GM12878 (cell line): ENCODE results near the gene FHOD3. TPM values are rescaled to one million over a fixed set of nuclear protein-coding genes. Genes with fewer than 3 reads are reported as not detected.
A peak's percentile ranks its signal among the peaks of the same experiment; 100 is the strongest.

Experiments used
- ATAC-seq: fragments of 200-7000 bp; cut with Tn5 transposase; 3 replicates; pipeline ENCODE4 v1.9.1; 2020; ENCODE audit warnings: mild to moderate bottlenecking, moderate library complexity
- BruUV-seq: library from RNA; stranded (reverse); fragments of 400-500 nt; replicated peaks from 2 replicates; lab custom pipeline; 2021; lab: Mats Ljungman, UMichigan
- CTCF ChIA-PET: fragments of 300-600 bp; sonication (Branson Sonifier 250); formaldehyde crosslinking; extraction: SDS; loops from one replicate; lab custom pipeline; 2021; ENCODE audit warnings: inconsistent platforms; lab: Yijun Ruan, JAX
- POLR2A ChIA-PET: fragments of 350-600 bp; formaldehyde crosslinking; extraction: SDS; loops from one replicate; lab custom pipeline; 2021; ENCODE audit warnings: inconsistent platforms; lab: Charles Lee
- RAD21 ChIA-PET: fragments of 300-600 bp; sonication (Branson Sonifier 250); formaldehyde crosslinking; loops from one replicate; lab custom pipeline; 2023; ENCODE audit warnings: antibody characterized with exemption; ENCODE audit not compliant: unreplicated experiment; lab: Charles Lee
- SMC1A ChIA-PET: fragments of 300-600 bp; sonication (Branson Sonifier 250); formaldehyde crosslinking; loops from one replicate; lab custom pipeline; 2023; ENCODE audit not compliant: unreplicated experiment, uncharacterized antibody; lab: Charles Lee
- DNase-seq: peaks from one replicate; pipeline ENCODE4 v3.0.0-alpha.2; 2011; ENCODE audit warnings: low read depth, low spot score
- FAIRE-seq: peaks from 3 replicates; lab custom pipeline; 2011; peaks lifted over from hg19 to GRCh38; lab: Jason Lieb, UNC
- H2AFZ ChIP-seq: 2 replicates; pipeline ENCODE4 v1.6.0; 2011; ENCODE audit warnings: low read depth, low read length, control low read depth; ENCODE audit not compliant: control insufficient read depth
- H3K27ac ChIP-seq: 2 replicates; pipeline ENCODE4 v1.5.1; 2011; ENCODE audit warnings: control low read depth; ENCODE audit not compliant: control insufficient read depth, insufficient read depth
- H3K27me3 ChIP-seq, 2 experiments: replicated peaks in 1 of 2; 2 replicates each; pipeline versions ENCODE4 v1.6.0 to v1.6.1; 2011; ENCODE audit warnings: low read length in 1 of 2; ENCODE audit not compliant: control insufficient read depth in 2 of 2, insufficient read depth in 2 of 2
- H3K36me3 ChIP-seq, 2 experiments: 2 replicates each; pipeline ENCODE4 v1.5.1; 2011; ENCODE audit warnings: low read length in 1 of 2; ENCODE audit not compliant: control insufficient read depth in 2 of 2, insufficient read depth in 2 of 2
- H3K4me1 ChIP-seq: 2 replicates; pipeline ENCODE4 v1.6.1; 2011; ENCODE audit warnings: mild to moderate bottlenecking, low read length, moderate library complexity, mixed read lengths; ENCODE audit not compliant: control insufficient read depth, insufficient read depth
- H3K4me2 ChIP-seq: 2 replicates; pipeline ENCODE4 v1.6.0; 2011; ENCODE audit warnings: control low read depth; ENCODE audit not compliant: control insufficient read depth, insufficient read depth
- H3K4me3 ChIP-seq: fragments of 200-600 bp; sonication (generic); 2 replicates; pipeline ENCODE4 v1.5.1; 2016
- H3K79me2 ChIP-seq: 2 replicates; pipeline ENCODE4 v1.6.0; 2011; ENCODE audit warnings: low read length; ENCODE audit not compliant: control insufficient read depth, insufficient read depth
- H3K9ac ChIP-seq: 2 replicates; pipeline ENCODE4 v1.8.0; 2011; ENCODE audit warnings: low read length, control low read depth, mixed read lengths; ENCODE audit not compliant: control insufficient read depth, insufficient read depth
- H3K9me3 ChIP-seq: replicated peaks from 3 replicates; pipeline ENCODE4 v1.5.1; 2011; ENCODE audit warnings: mild to moderate bottlenecking, low read length; ENCODE audit not compliant: control insufficient read depth, insufficient read depth
- H4K20me1 ChIP-seq: 2 replicates; pipeline ENCODE4 v1.6.0; 2011; ENCODE audit not compliant: control insufficient read depth, insufficient read depth
- BACH1 ChIP-seq: fragments of 450-650 bp; IDR thresholded peaks from 2 replicates; pipeline ENCODE4 v1.6.1; 2017; ENCODE audit warnings: mild to moderate bottlenecking, borderline replicate concordance
- BCL11A ChIP-seq: IDR thresholded peaks from 2 replicates; pipeline ENCODE4 v1.6.1; 2011; ENCODE audit warnings: low read depth, low read length
- BHLHE40 ChIP-seq, 2 experiments: fragments of 450-650 bp in 1 of 2; IDR thresholded peaks; 2 replicates each; pipeline ENCODE4 v1.6.1; 2011 to 2017; ENCODE audit warnings: low read depth in 2 of 2, borderline replicate concordance in 1 of 2, improper control_type of control experiment in 1 of 2, low read length in 1 of 2, mild to moderate bottlenecking in 1 of 2
- CEBPZ ChIP-seq: fragments of 150-350 bp; IDR thresholded peaks from 2 replicates; pipeline ENCODE4 v1.6.1; 2016; ENCODE audit warnings: low read depth, low read length
- EED ChIP-seq: sonication (generic); IDR thresholded peaks from 2 replicates; pipeline ENCODE4 v1.6.1; 2016; ENCODE audit warnings: antibody characterized with exemption, low read depth
- EP300 ChIP-seq, 2 experiments: fragments of 150-350 bp in 1 of 2; IDR thresholded peaks; 2 replicates each; pipeline ENCODE4 v1.6.1; 2011 to 2012; ENCODE audit warnings: low read depth in 2 of 2, low read length in 2 of 2, borderline replicate concordance in 1 of 2, improper control_type of control experiment in 1 of 2, inconsistent platforms in 1 of 2; ENCODE audit not compliant: control insufficient read depth in 1 of 2
- IKZF1 ChIP-seq: fragments of 450-650 bp; conservative IDR thresholded peaks from 2 replicates; pipeline ENCODE4 v1.6.1; 2017; ENCODE audit warnings: antibody characterized with exemption, mild to moderate bottlenecking
- IKZF2 ChIP-seq, 2 experiments: fragments of 450-650 bp; IDR thresholded peaks; 2 replicates each; pipeline ENCODE4 v1.6.1; 2017; ENCODE audit warnings: mild to moderate bottlenecking in 2 of 2, moderate library complexity in 2 of 2
- IRF4 ChIP-seq: IDR thresholded peaks from 2 replicates; pipeline ENCODE4 v1.6.1; 2011; ENCODE audit warnings: low read depth, low read length
- KAT2A ChIP-seq: conservative IDR thresholded peaks from 2 replicates; pipeline ENCODE4 v1.6.1; 2011; ENCODE audit warnings: low read depth, low read length; ENCODE audit not compliant: control insufficient read depth
- NFIC ChIP-seq: IDR thresholded peaks from 2 replicates; pipeline ENCODE4 v1.6.1; 2012; ENCODE audit warnings: low read depth, mild to moderate bottlenecking, inconsistent platforms, low read length, moderate library complexity
- POU2F2 ChIP-seq: IDR thresholded peaks from 3 replicates; pipeline ENCODE4 v1.6.1; 2011; ENCODE audit warnings: low read depth, mild to moderate bottlenecking, low read length, borderline replicate concordance
- RELB ChIP-seq: fragments of 450-650 bp; IDR thresholded peaks from 2 replicates; pipeline ENCODE4 v1.6.1; 2017; ENCODE audit warnings: low read depth, mild to moderate bottlenecking, moderate library complexity
- RUNX3 ChIP-seq: IDR thresholded peaks from 2 replicates; pipeline ENCODE4 v1.6.1; 2012; ENCODE audit warnings: low read length, inconsistent platforms
- SMAD1 ChIP-seq: fragments of 450-650 bp; IDR thresholded peaks from 2 replicates; pipeline ENCODE4 v1.6.1; 2018; ENCODE audit warnings: mild to moderate bottlenecking, low read depth; ENCODE audit not compliant: partially characterized antibody
- SUPT20H ChIP-seq: IDR thresholded peaks from 2 replicates; pipeline ENCODE4 v1.6.1; 2011; ENCODE audit warnings: low read depth, mild to moderate bottlenecking, low read length, moderate library complexity, borderline replicate concordance; ENCODE audit not compliant: control insufficient read depth
- TAF1 ChIP-seq: IDR thresholded peaks from 2 replicates; pipeline ENCODE4 v1.6.1; 2011; ENCODE audit warnings: mild to moderate bottlenecking, low read depth, low read length, borderline replicate concordance
- TCF3 ChIP-seq: IDR thresholded peaks from 2 replicates; pipeline ENCODE4 v1.6.1; 2012; ENCODE audit warnings: low read depth, mild to moderate bottlenecking, low read length, borderline replicate concordance; ENCODE audit not compliant: insufficient read depth
- ZNF207 ChIP-seq: fragments of 450-650 bp; IDR thresholded peaks from 2 replicates; pipeline ENCODE4 v1.6.1; 2014; ENCODE audit warnings: antibody characterized with exemption, mild to moderate bottlenecking, borderline replicate concordance
- WGBS: methylation state at CpG from one replicate; pipeline ENCODE4 v1.1.6; 2016; ENCODE audit warnings: low lambda C conversion rate; ENCODE audit not compliant: insufficient replicate concordance, insufficient coverage; ENCODE audit errors: missing lambda C conversion rate; 5-methylcytosine and 5-hydroxymethylcytosine counted together
- in situ Hi-C: fragments of 300-500 bp; cut with MboI; formaldehyde crosslinking; loops from 9 replicates; pipeline ENCODE4 v1.14.3; 2018; ENCODE audit warnings: mixed read lengths
- intact Hi-C: fragments of 100-400 bp; cut with micrococcal nuclease; formaldehyde crosslinking; loops from one replicate; pipeline ENCODE4 v1.14.2; 2022; ENCODE audit not compliant: unreplicated experiment
- polyA plus RNA-seq, 11 experiments: library from polyadenylated mRNA; depleted of rRNA in 4 of 11; unstranded in 6 of 11; stranded (reverse) in 5 of 11; fragments of >200 nt; fragmentation: Nextera tagmentation in 4 of 11; fragmentation: Illumina TruSeq in 1 of 11; extraction: Ambion mirVana in 4 of 11; extraction: Trizol in 1 of 11; gene quantifications; 1 replicate in 1 of 11; 2 replicates in 10 of 11; pipeline versions ENCODE4 v1.2.1 to v1.2.3, GENCODE V29; 2011 to 2016; ENCODE audit warnings: inconsistent platforms in 2 of 11, missing spikeins in 2 of 11, low read depth in 1 of 11
- total RNA-seq, 4 experiments: library from RNA; depleted of rRNA in 3 of 4; stranded (reverse); fragments of >200 nt in 3 of 4; fragmentation: Illumina TruSeq in 1 of 4; extraction: Trizol in 1 of 4; gene quantifications; 2 replicates each; pipeline versions ENCODE4 v1.2.1 to v1.2.3, GENCODE V29; 2013 to 2021

FHOD3 gene
- total and polyA plus RNA-seq, 10 of the 15 experiments (the other 5 are each of a cell fraction or from before 2014, with no cell fraction given), result 0.77 to 26.7 (median 10.4) TPM

- in situ Hi-C loops, result no loop called here
- H3K9ac ChIP-seq, result no peak overlapping the region
- H3K4me3 ChIP-seq, result no peak overlapping the region
- H3K36me3 ChIP-seq, result no peaks in the 10 kb centered on the region
- intact Hi-C loops, result loop anchor here (2.0 kb wide), 1 partner anchor 267 kb away; no protein-coding TSS in a partner anchor
- no peak overlapping the region for H2AFZ ChIP-seq
- SMC1A ChIA-PET, result interaction anchor here (0.8 to 6.5 kb wide), 8 partner anchors 11 to 69 kb away, joined by 3 to 32 read pairs (median 4); no protein-coding TSS in a partner anchor
- H3K4me1 ChIP-seq, result peaks cover 56% of the 10 kb centered on the region
- DNase-seq, result peak; percentile 44
- H4K20me1 ChIP-seq, result no peaks in the 10 kb centered on the region
- H3K27ac ChIP-seq, result no peak overlapping the region; the same call in 1 of the 2 replicates
- POLR2A ChIA-PET, result interaction anchor here (0.7 kb wide), 1 partner anchor 140 kb away, joined by 3 read pairs; no protein-coding TSS in a partner anchor
- H3K9me3 ChIP-seq, result no peaks in the 10 kb centered on the region; the same call in 2 of the 3 replicates
- RAD21 ChIA-PET, result interaction anchor here (1.5 to 1.6 kb wide), 2 partner anchors 21 to 114 kb away, joined by 3 to 4 read pairs; no protein-coding TSS in a partner anchor
- H3K27me3 ChIP-seq, result no peaks in the 10 kb centered on the region
- CTCF ChIA-PET, result interaction anchor here (0.9 to 2.1 kb wide), 4 partner anchors 12 to 310 kb away, joined by 3 to 11 read pairs (median 4); no protein-coding TSS in a partner anchor
- peak overlapping the region; percentile 5 for H3K4me2 ChIP-seq
- BruUV-seq, result no TSS peak
- WGBS, result 26% methylated on average over 4 of the region's 4 CpGs
- FAIRE-seq, result no peak
- peak; percentile 59 for ATAC-seq
- no peaks in the 10 kb centered on the region for H3K79me2 ChIP-seq
- TF ChIP-seq EP300 (IDR thresholded peaks at IDR 0.05; ENCODE audit: borderline replicate concordance in 1 of 2, control insufficient read depth in 1 of 2, low read depth in 2 of 2, low read length in 2 of 2) (0 out of 4 replicates have a peak, but pooled peaks of 1 of the 2 experiments have one; percentile 26), RUNX3 (peak; percentile 47; the same call in 1 of the 2 replicates), SUPT20H (no peak), NFIC (0 out of 2 replicates have a peak, but pooled peaks have one; percentile 38), BCL11A (peak; percentile 34; the same call in 1 of the 2 replicates), EED (peak; percentile 42; the same call in 1 of the 2 replicates), KAT2A (no peak), SMAD1 (no peak), POU2F2 (peak; percentile 16; the same call in 1 of the 3 replicates), ZNF207 (no peak), BACH1 (no peak), BHLHE40 (IDR thresholded peaks at IDR 0.05; ENCODE audit: borderline replicate concordance in 1 of 2, low read depth in 2 of 2, low read length in 1 of 2) (0 out of 4 replicates have a peak, but pooled peaks of 1 of the 2 experiments have one; percentile 4), TAF1 (no peak), IKZF2 (IDR thresholded peaks at IDR 0.05) (peak; percentile 78 to 83), RELB (0 out of 2 replicates have a peak, but pooled peaks have one; percentile 13), CEBPZ (no peak), IKZF1 (peak; percentile 86), IRF4 (0 out of 2 replicates have a peak, but pooled peaks have one; percentile 13), TCF3 (no peak)
These were observed 336.5 kb downstream of the FHOD3 start for GRCh38 chr18:36633961-36634412.
